Mesenchymal stem cell (in vitro differentiated cells and primary cell): Measurements from ENCODE around the gene SPOCD1.
A peak's percentile ranks its signal among the peaks of the same experiment; 100 is the strongest.

Experiments
- DNase-seq: peaks from one replicate; pipeline ENCODE4 v3.0.0-alpha.2; 2013
- H2AFZ ChIP-seq: one replicate; pipeline ENCODE4 v1.6.1; 2013; ENCODE audit warnings: low read depth, mild to moderate bottlenecking, control low read depth, inconsistent platforms, low read length, moderate library complexity
- H2AK5ac ChIP-seq: 2 replicates; pipeline ENCODE4 v1.6.1; 2013; ENCODE audit warnings: low read length, moderate library complexity, mild to moderate bottlenecking, inconsistent platforms; ENCODE audit not compliant: severe bottlenecking
- H2BK120ac ChIP-seq: one replicate; pipeline ENCODE4 v1.6.1; 2013; ENCODE audit warnings: low read depth, mild to moderate bottlenecking, inconsistent platforms, low read length, moderate library complexity
- H2BK12ac ChIP-seq, 2 experiments: one replicate each; pipeline ENCODE4 v1.6.1; 2013; ENCODE audit warnings: inconsistent platforms in 2 of 2, low read length in 2 of 2, mild to moderate bottlenecking in 2 of 2, moderate library complexity in 2 of 2, control low read depth in 1 of 2
- H2BK15ac ChIP-seq: one replicate; pipeline ENCODE4 v1.6.1; 2013; ENCODE audit warnings: mild to moderate bottlenecking, low read depth, inconsistent platforms; ENCODE audit not compliant: poor library complexity, severe bottlenecking
- H2BK5ac ChIP-seq: 2 replicates; pipeline ENCODE4 v1.6.1; 2013; ENCODE audit warnings: low read depth, mild to moderate bottlenecking, low read length, control low read depth, inconsistent platforms; ENCODE audit not compliant: poor library complexity, severe bottlenecking
- H3K14ac ChIP-seq, 2 experiments: one replicate each; pipeline ENCODE4 v1.6.1; 2013; ENCODE audit warnings: inconsistent platforms in 2 of 2, low read length in 2 of 2, control low read depth in 1 of 2, mild to moderate bottlenecking in 1 of 2, moderate library complexity in 1 of 2
- H3K18ac ChIP-seq, 2 experiments: one replicate each; pipeline ENCODE4 v1.6.1; 2013; ENCODE audit warnings: inconsistent platforms in 2 of 2, low read length in 2 of 2, control low read depth in 1 of 2, low read depth in 1 of 2, mild to moderate bottlenecking in 1 of 2
- H3K23ac ChIP-seq, 2 experiments: one replicate each; pipeline ENCODE4 v1.6.1; 2013; ENCODE audit warnings: inconsistent platforms in 2 of 2, low read length in 2 of 2, mild to moderate bottlenecking in 2 of 2, moderate library complexity in 2 of 2, control low read depth in 1 of 2
- H3K27ac ChIP-seq: 2 replicates; pipeline ENCODE4 v1.5.1; 2013; ENCODE audit warnings: mild to moderate bottlenecking, moderate library complexity, low read length, control low read depth, inconsistent platforms; ENCODE audit not compliant: poor library complexity, severe bottlenecking
- H3K27me3 ChIP-seq, 2 experiments: 2 replicates each; pipeline versions ENCODE4 v1.6.1 to v1.7.0; 2013; ENCODE audit warnings: low read length in 2 of 2, mild to moderate bottlenecking in 2 of 2, moderate library complexity in 2 of 2, control low read depth in 1 of 2, inconsistent platforms in 1 of 2; ENCODE audit not compliant: control insufficient read depth in 1 of 2, insufficient read depth in 1 of 2
- H3K36me3 ChIP-seq, 2 experiments: 2 replicates each; pipeline versions ENCODE4 v1.6.1 to v1.7.0; 2013; ENCODE audit warnings: low read length in 2 of 2, control low read depth in 1 of 2, inconsistent platforms in 1 of 2, low read depth in 1 of 2, mild to moderate bottlenecking in 1 of 2; ENCODE audit not compliant: insufficient read depth in 2 of 2, control insufficient read depth in 1 of 2
- H3K4ac ChIP-seq, 2 experiments: one replicate each; pipeline ENCODE4 v1.6.1; 2013; ENCODE audit warnings: inconsistent platforms in 2 of 2, low read length in 2 of 2, mild to moderate bottlenecking in 2 of 2, moderate library complexity in 2 of 2, control low read depth in 1 of 2, low read depth in 1 of 2
- H3K4me1 ChIP-seq: 2 replicates; pipeline ENCODE4 v1.6.1; 2013; ENCODE audit warnings: low read depth, low read length, control low read depth; ENCODE audit not compliant: control insufficient read depth, insufficient read depth
- H3K4me2 ChIP-seq: 2 replicates; pipeline ENCODE4 v1.6.1; 2013; ENCODE audit warnings: low read length, mild to moderate bottlenecking, inconsistent platforms; ENCODE audit not compliant: poor library complexity, severe bottlenecking
- H3K4me3 ChIP-seq, 2 experiments: 2 replicates each; pipeline versions ENCODE4 v1.5.1 to v1.7.0; 2013; ENCODE audit warnings: low read length in 2 of 2, mild to moderate bottlenecking in 2 of 2, control low read depth in 1 of 2, low read depth in 1 of 2; ENCODE audit not compliant: insufficient read depth in 1 of 2
- H3K79me1 ChIP-seq: replicated peaks from 2 replicates; pipeline ENCODE4 v1.6.1; 2013; ENCODE audit warnings: mild to moderate bottlenecking, control low read depth, low read length, inconsistent platforms; ENCODE audit not compliant: poor library complexity, severe bottlenecking
- H3K9ac ChIP-seq: 2 replicates; pipeline ENCODE4 v1.7.0; 2013; ENCODE audit warnings: mild to moderate bottlenecking, low read length, moderate library complexity
- H3K9me3 ChIP-seq: 2 replicates; pipeline ENCODE4 v1.7.0; 2013; ENCODE audit warnings: mild to moderate bottlenecking, low read length; ENCODE audit not compliant: control insufficient read depth
- H4K8ac ChIP-seq: one replicate; pipeline ENCODE4 v1.6.1; 2013; ENCODE audit warnings: inconsistent platforms, mild to moderate bottlenecking, low read length, moderate library complexity
- H4K91ac ChIP-seq: one replicate; pipeline ENCODE4 v1.6.1; 2013; ENCODE audit warnings: mild to moderate bottlenecking, low read length, inconsistent platforms
- WGBS: methylation state at CpG from one replicate; pipeline ENCODE4 v1.1.7; 2013; ENCODE audit warnings: mixed read lengths; 5-methylcytosine and 5-hydroxymethylcytosine counted together

Gene SPOCD1

GRCh38 chr1:31812158-31812829 lies 3.5 kb downstream of the SPOCD1 start:
- Histone ChIP-seq H3K9me3 (no peaks in the 10 kb centered on the region), H3K4me2 (no peak overlapping the region), H3K9ac (no peak overlapping the region), H3K4me3 (no peak overlapping the region), H2BK15ac (no peak overlapping the region), H2AFZ (no peak overlapping the region), H3K4ac (no peak overlapping the region), H3K23ac (no peak overlapping the region), H4K91ac (no peak overlapping the region), H2BK5ac (no peak overlapping the region), H3K27me3 (no peaks in the 10 kb centered on the region), H3K4me1 (peaks cover 3% of the 10 kb centered on the region), H3K36me3 (no peaks in the 10 kb centered on the region), H3K27ac (no peak overlapping the region), H2BK12ac (no peak overlapping the region), H2AK5ac (no peak overlapping the region), H4K8ac (no peak overlapping the region), H3K79me1 (no peaks in the 10 kb centered on the region), H3K14ac (no peak overlapping the region), H2BK120ac (no peak overlapping the region), H3K18ac (no peak overlapping the region)
- DNase-seq: no peak
- WGBS: 95% methylated on average over 8 of the region's 9 CpGs

- no peak overlapping the region for H3K4me3 ChIP-seq
- H3K79me1 ChIP-seq: no peaks in the 10 kb centered on the region
- no peak overlapping the region for H2BK12ac ChIP-seq
- no peak overlapping the region for H2AK5ac ChIP-seq
- WGBS: 35% methylated on average over 4 of the region's 7 CpGs
- H2BK5ac ChIP-seq: no peak overlapping the region
- H3K4me2 ChIP-seq: no peak overlapping the region
- H3K23ac ChIP-seq: no peak overlapping the region
- no peak overlapping the region for H3K14ac ChIP-seq
- H4K8ac ChIP-seq: no peak overlapping the region
- H2AFZ ChIP-seq: no peak overlapping the region
- H4K91ac ChIP-seq: no peak overlapping the region
- H3K9ac ChIP-seq: no peak overlapping the region
- no peak overlapping the region for H2BK120ac ChIP-seq
- no peak overlapping the region for H3K27ac ChIP-seq
- no peak overlapping the region for H3K18ac ChIP-seq
- H3K4me1 ChIP-seq: peaks cover 3% of the 10 kb centered on the region
- no peak overlapping the region for H2BK15ac ChIP-seq
- H3K36me3 ChIP-seq: no peaks in the 10 kb centered on the region
- no peaks in the 10 kb centered on the region for H3K27me3 ChIP-seq
- DNase-seq: peak; percentile 70
- H3K9me3 ChIP-seq: no peaks in the 10 kb centered on the region
- no peak overlapping the region for H3K4ac ChIP-seq
Observed at GRCh38 chr1:31811605-31812004, 4.2 kb downstream of the SPOCD1 start.

- H2AK5ac ChIP-seq: no peak overlapping the region
- H3K4me1 ChIP-seq: peaks cover 3% of the 10 kb centered on the region
- no peak overlapping the region for H3K4ac ChIP-seq
- no peak overlapping the region for H3K27ac ChIP-seq
- no peak overlapping the region for H3K9ac ChIP-seq
- H3K9me3 ChIP-seq: no peaks in the 10 kb centered on the region
- H3K36me3 ChIP-seq: no peaks in the 10 kb centered on the region
- peak overlapping the region; percentile 54 for H4K8ac ChIP-seq
- no peak overlapping the region for H3K23ac ChIP-seq
- H2BK5ac ChIP-seq: no peak overlapping the region
- DNase-seq: no peak
- no peak overlapping the region for H3K4me3 ChIP-seq
- H2AFZ ChIP-seq: no peak overlapping the region
- no peak overlapping the region for H2BK15ac ChIP-seq
- no peaks in the 10 kb centered on the region for H3K27me3 ChIP-seq
- no peak overlapping the region for H2BK120ac ChIP-seq
- no peak overlapping the region for H3K4me2 ChIP-seq
- H3K14ac ChIP-seq: no peak overlapping the region
- WGBS: 91% methylated on average over 4 of the region's 4 CpGs
- no peak overlapping the region for H4K91ac ChIP-seq
- H3K79me1 ChIP-seq: no peaks in the 10 kb centered on the region
- no peak overlapping the region for H3K18ac ChIP-seq
- no peak overlapping the region for H2BK12ac ChIP-seq
Observed at GRCh38 chr1:31809698-31810097, 6.1 kb downstream of the SPOCD1 start.

- H2AK5ac ChIP-seq: no peak overlapping the region
- H2BK5ac ChIP-seq: no peak overlapping the region
- no peaks in the 10 kb centered on the region for H3K9me3 ChIP-seq
- H3K14ac ChIP-seq: no peak overlapping the region
- H3K4me2 ChIP-seq: no peak overlapping the region
- H2AFZ ChIP-seq: no peak overlapping the region
- no peak overlapping the region for H2BK120ac ChIP-seq
- H4K8ac ChIP-seq: no peak overlapping the region
- no peaks in the 10 kb centered on the region for H3K79me1 ChIP-seq
- no peak overlapping the region for H3K23ac ChIP-seq
- H4K91ac ChIP-seq: no peak overlapping the region
- no peaks in the 10 kb centered on the region for H3K36me3 ChIP-seq
- DNase-seq: no peak
- no peak overlapping the region for H3K4me3 ChIP-seq
- no peaks in the 10 kb centered on the region for H3K27me3 ChIP-seq
- no peak overlapping the region for H3K18ac ChIP-seq
- 97% methylated on average over 2 of the region's 4 CpGs for WGBS
- H2BK12ac ChIP-seq: no peak overlapping the region
- no peak overlapping the region for H3K4ac ChIP-seq
- no peak overlapping the region for H2BK15ac ChIP-seq
- no peak overlapping the region for H3K9ac ChIP-seq
- H3K27ac ChIP-seq: no peak overlapping the region
- peaks cover 3% of the 10 kb centered on the region for H3K4me1 ChIP-seq
Observed at GRCh38 chr1:31807273-31808048, 8.4 kb downstream of the SPOCD1 start.
